ENCODE data around the gene PPARG. TPM values are rescaled to one million over a fixed set of nuclear protein-coding genes. Genes with fewer than 3 reads are reported as not detected.

PPARG gene
- polyA plus RNA-seq, 6 donors from 2014 or later: not detected

- Mint-ChIP-seq H3K27me3 (peaks cover 22 to 27% (median 22%) of the 10 kb centered on the region in 3 donors), H3K9me3 (peaks cover 0 to 3% (median 0%) of the 10 kb centered on the region in 7 donors), H3K36me3 (no peaks in the 10 kb centered on the region), H3K27ac (peak overlapping the region in 1 of 6 donors; percentile 60), H3K4me3 (no peak overlapping the region), H3K4me1 (no peaks in the 10 kb centered on the region)
- DNase-seq (no peak), ATAC-seq (ENCODE audit: low read depth in 2 of 2) (no peak)
These were observed 37.0 kb downstream of the PPARG start for GRCh38 chr3:12325586-12326515.

GRCh38 chr3:12327021-12327420 is 38.2 kb downstream of the PPARG start:
- no peak overlapping the region for H3K27ac Mint-ChIP-seq
- H3K4me1 Mint-ChIP-seq: no peaks in the 10 kb centered on the region
- H3K36me3 Mint-ChIP-seq: no peaks in the 10 kb centered on the region

GRCh38 chr3:12328132-12328836 is 39.4 kb downstream of the PPARG start:
- no peaks in the 10 kb centered on the region for H3K36me3 Mint-ChIP-seq
- DNase-seq (no peak), ATAC-seq (ENCODE audit: low read depth in 2 of 2) (no peak)
- no peaks in the 10 kb centered on the region for H3K9me3 Mint-ChIP-seq
- H3K27ac Mint-ChIP-seq: no peak overlapping the region
- H3K4me1 Mint-ChIP-seq: no peaks in the 10 kb centered on the region
- H3K4me3 Mint-ChIP-seq: no peak overlapping the region
- peaks cover 9 to 15% (median 10%) of the 10 kb centered on the region in 3 donors for H3K27me3 Mint-ChIP-seq

More at GRCh38 chr3:12327021-12327420, 38.2 kb downstream of the PPARG start:
- Mint-ChIP-seq H3K27me3 (peaks cover 17 to 21% (median 20%) of the 10 kb centered on the region in 3 donors), H3K4me3 (no peak overlapping the region), H3K9me3 (peaks cover 0 to 3% (median 0%) of the 10 kb centered on the region in 7 donors)
- ATAC-seq (ENCODE audit: low read depth in 2 of 2) (no peak), DNase-seq (no peak)

GRCh38 chr3:12328837-12329462 is 40.1 kb downstream of the PPARG start:
- ATAC-seq (ENCODE audit: low read depth in 2 of 2) (no peak), DNase-seq (no peak)
- Mint-ChIP-seq H3K4me3 (no peak overlapping the region), H3K4me1 (no peaks in the 10 kb centered on the region), H3K27ac (no peak overlapping the region), H3K27me3 (peaks cover 2 to 9% (median 5%) of the 10 kb centered on the region in 3 donors), H3K9me3 (no peaks in the 10 kb centered on the region), H3K36me3 (no peaks in the 10 kb centered on the region)

- H3K27ac Mint-ChIP-seq: no peak overlapping the region
- DNase-seq: no peak
These were observed 45.9 kb downstream of the PPARG start for GRCh38 chr3:12334786-12335185.

GRCh38 chr3:12335421-12335820 is 46.6 kb downstream of the PPARG start:
- H3K27me3 Mint-ChIP-seq: peaks cover 4 to 9% (median 5%) of the 10 kb centered on the region in 3 donors
- no peak overlapping the region for H3K4me3 Mint-ChIP-seq
- H3K27ac Mint-ChIP-seq: no peak overlapping the region
- no peaks in the 10 kb centered on the region for H3K9me3 Mint-ChIP-seq
- DNase-seq (no peak), ATAC-seq (ENCODE audit: low read depth in 2 of 2) (no peak)
- H3K4me1 Mint-ChIP-seq: no peaks in the 10 kb centered on the region
- no peaks in the 10 kb centered on the region for H3K36me3 Mint-ChIP-seq

More at GRCh38 chr3:12334786-12335185, 45.9 kb downstream of the PPARG start:
- Mint-ChIP-seq H3K36me3 (no peaks in the 10 kb centered on the region), H3K9me3 (no peaks in the 10 kb centered on the region), H3K4me3 (no peak overlapping the region), H3K4me1 (no peaks in the 10 kb centered on the region), H3K27me3 (peaks cover 4 to 7% (median 5%) of the 10 kb centered on the region in 3 donors)
- no peak for ATAC-seq (ENCODE audit: low read depth in 2 of 2)

GRCh38 chr3:12336099-12336498 is 47.2 kb downstream of the PPARG start:
- Mint-ChIP-seq H3K27me3 (peaks cover 4 to 9% (median 5%) of the 10 kb centered on the region in 3 donors), H3K4me3 (no peak overlapping the region), H3K4me1 (no peaks in the 10 kb centered on the region), H3K36me3 (no peaks in the 10 kb centered on the region), H3K9me3 (no peaks in the 10 kb centered on the region), H3K27ac (no peak overlapping the region)
- ATAC-seq (ENCODE audit: low read depth in 2 of 2) (no peak), DNase-seq (no peak)

- ATAC-seq (ENCODE audit: low read depth in 2 of 2): no peak
- H3K27ac Mint-ChIP-seq: no peak overlapping the region
- H3K36me3 Mint-ChIP-seq: no peaks in the 10 kb centered on the region
- DNase-seq: no peak
- no peaks in the 10 kb centered on the region for H3K9me3 Mint-ChIP-seq
- H3K4me3 Mint-ChIP-seq: no peak overlapping the region
- H3K4me1 Mint-ChIP-seq: no peaks in the 10 kb centered on the region
- peaks cover 8 to 17% (median 11%) of the 10 kb centered on the region in 3 donors for H3K27me3 Mint-ChIP-seq
These were observed 50.0 kb downstream of the PPARG start for GRCh38 chr3:12338595-12339546.

GRCh38 chr3:12339701-12340480 is 51.0 kb downstream of the PPARG start:
- no peaks in the 10 kb centered on the region for H3K36me3 Mint-ChIP-seq
- DNase-seq (no peak), ATAC-seq (ENCODE audit: low read depth in 2 of 2) (no peak)
- no peaks in the 10 kb centered on the region for H3K9me3 Mint-ChIP-seq
- no peaks in the 10 kb centered on the region for H3K4me1 Mint-ChIP-seq
- no peak overlapping the region for H3K4me3 Mint-ChIP-seq
- H3K27ac Mint-ChIP-seq: no peak overlapping the region
- peaks cover 8 to 17% (median 11%) of the 10 kb centered on the region in 3 donors for H3K27me3 Mint-ChIP-seq

GRCh38 chr3:12340506-12340905 is 51.6 kb downstream of the PPARG start:
- no peaks in the 10 kb centered on the region for H3K36me3 Mint-ChIP-seq
- H3K4me3 Mint-ChIP-seq: no peak overlapping the region
- ATAC-seq (ENCODE audit: low read depth in 2 of 2): no peak

GRCh38 chr3:12342151-12342550 is 53.3 kb downstream of the PPARG start:
- no peak overlapping the region for H3K4me3 Mint-ChIP-seq
- no peaks in the 10 kb centered on the region for H3K4me1 Mint-ChIP-seq
- peaks cover 6 to 28% (median 17%) of the 10 kb centered on the region in 3 donors for H3K27me3 Mint-ChIP-seq
- no peaks in the 10 kb centered on the region for H3K9me3 Mint-ChIP-seq
- H3K36me3 Mint-ChIP-seq: no peaks in the 10 kb centered on the region
- no peak overlapping the region for H3K27ac Mint-ChIP-seq
- DNase-seq (no peak), ATAC-seq (ENCODE audit: low read depth in 2 of 2) (no peak)

More at GRCh38 chr3:12340506-12340905, 51.6 kb downstream of the PPARG start:
- Mint-ChIP-seq H3K4me1 (no peaks in the 10 kb centered on the region), H3K27ac (no peak overlapping the region), H3K27me3 (peaks cover 8 to 20% (median 14%) of the 10 kb centered on the region in 3 donors), H3K9me3 (no peaks in the 10 kb centered on the region)
- DNase-seq: no peak

- ATAC-seq (ENCODE audit: low read depth in 2 of 2) (no peak), DNase-seq (no peak)
- no peak overlapping the region for H3K4me3 Mint-ChIP-seq
- no peaks in the 10 kb centered on the region for H3K4me1 Mint-ChIP-seq
- H3K27me3 Mint-ChIP-seq: peaks cover 10 to 35% (median 22%) of the 10 kb centered on the region in 3 donors
- no peaks in the 10 kb centered on the region for H3K36me3 Mint-ChIP-seq
- no peaks in the 10 kb centered on the region for H3K9me3 Mint-ChIP-seq
- no peak overlapping the region for H3K27ac Mint-ChIP-seq
These were observed 54.2 kb downstream of the PPARG start for GRCh38 chr3:12343047-12343501.

All from naive B cell (primary cell).